GM19463 (cell line): ENCODE data around the gene SHANK3.
"Not testable (repeated sequence)": the region's sequence is repeated elsewhere in the genome, so short reads cannot be mapped to it uniquely, and the experiment has no call there.

Experiments
- ATAC-seq: cut with Tn5 transposase; IDR thresholded peaks from one replicate; pipeline ENCODE4 v1.9.1; 2021; ENCODE audit warnings: mild to moderate bottlenecking, moderate library complexity; ENCODE audit not compliant: unreplicated experiment

The SHANK3 gene

DNA sequence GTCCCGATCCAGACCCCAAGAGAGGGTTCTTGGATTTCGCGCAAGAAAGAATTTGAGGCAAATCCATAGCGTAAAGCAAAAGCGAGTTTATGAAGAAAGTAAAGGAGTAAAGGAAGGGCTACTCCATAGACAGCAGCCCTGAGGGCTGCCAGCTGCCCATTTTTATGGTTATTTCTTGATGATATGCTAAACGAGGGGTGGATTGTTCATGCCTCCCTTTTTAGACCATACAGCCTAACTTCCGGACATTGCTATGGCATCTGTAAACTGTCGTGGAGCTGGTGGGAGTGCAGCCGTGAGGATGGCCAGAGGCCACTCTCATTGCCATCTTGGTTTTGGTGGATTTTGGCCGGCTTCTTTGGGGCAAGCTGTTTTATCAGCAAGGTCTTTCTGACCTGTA, 19.4 kb upstream of the SHANK3 start:
- no peak for ATAC-seq

DNA sequence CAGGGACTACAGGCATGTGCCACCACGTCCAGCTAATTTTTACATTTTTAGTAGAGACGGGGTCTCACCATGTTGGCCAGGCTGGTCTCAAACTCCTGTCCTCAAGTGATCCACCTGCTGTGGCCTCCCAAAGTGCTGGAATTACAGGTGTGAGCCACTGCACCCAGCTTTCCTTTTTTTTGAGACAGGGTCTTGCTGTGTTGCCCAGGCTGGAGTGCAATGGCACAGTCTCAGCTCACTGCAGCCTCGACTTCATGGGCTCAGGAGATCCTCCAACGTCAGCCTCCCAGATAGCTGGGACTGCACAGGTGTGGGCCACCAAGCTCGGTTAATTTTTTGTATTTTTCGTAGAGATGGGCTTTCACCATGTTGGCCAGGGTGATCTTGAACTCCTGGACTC, 18.0 kb upstream of the SHANK3 start:
- not testable (repeated sequence) for ATAC-seq

DNA sequence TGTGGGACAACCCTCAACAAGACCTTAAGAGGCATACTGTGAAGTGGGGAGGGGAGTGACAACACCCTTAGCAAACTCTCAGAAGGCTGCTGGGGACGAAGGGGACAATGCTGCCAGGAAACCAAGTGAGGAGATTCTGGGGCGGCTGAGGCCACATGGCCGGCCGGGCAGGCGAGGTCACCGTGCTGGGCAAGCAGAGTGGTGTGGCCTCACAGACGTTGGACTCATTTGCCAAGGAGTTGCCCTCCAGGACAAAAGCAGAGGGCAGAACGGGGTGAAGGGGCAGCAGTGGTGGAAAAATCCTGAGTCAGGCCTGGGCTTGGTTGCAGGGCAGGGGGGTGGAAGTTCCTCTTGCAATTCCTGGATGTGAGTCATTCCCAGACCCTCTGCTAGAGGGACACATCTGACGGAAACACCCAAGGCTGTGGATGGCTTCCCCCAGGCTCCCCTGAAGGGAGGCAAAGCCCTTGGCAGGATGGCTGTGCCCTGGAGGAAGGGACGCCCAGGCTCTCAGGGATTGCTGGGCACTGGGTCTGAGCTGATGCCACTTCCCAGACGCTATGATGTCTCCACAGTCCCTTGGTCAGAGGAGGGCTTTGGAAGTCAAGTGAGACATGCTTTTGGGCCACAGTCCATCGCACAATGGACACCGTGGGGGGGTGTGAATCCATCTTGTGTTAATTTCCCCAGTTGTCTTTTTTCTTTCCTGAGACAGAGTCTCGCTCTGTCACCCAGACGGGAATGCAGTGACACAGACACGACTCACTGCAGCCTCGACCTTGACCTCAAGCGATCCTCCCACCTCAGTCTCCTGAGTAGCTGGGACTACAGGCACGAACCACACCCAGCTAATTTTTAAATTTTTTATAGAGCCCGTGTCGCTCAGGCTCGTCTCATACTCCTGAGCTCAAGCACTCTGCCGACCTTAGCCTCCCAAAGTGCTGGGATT, 16.2 kb upstream of the SHANK3 start:
- no peak for ATAC-seq

DNA sequence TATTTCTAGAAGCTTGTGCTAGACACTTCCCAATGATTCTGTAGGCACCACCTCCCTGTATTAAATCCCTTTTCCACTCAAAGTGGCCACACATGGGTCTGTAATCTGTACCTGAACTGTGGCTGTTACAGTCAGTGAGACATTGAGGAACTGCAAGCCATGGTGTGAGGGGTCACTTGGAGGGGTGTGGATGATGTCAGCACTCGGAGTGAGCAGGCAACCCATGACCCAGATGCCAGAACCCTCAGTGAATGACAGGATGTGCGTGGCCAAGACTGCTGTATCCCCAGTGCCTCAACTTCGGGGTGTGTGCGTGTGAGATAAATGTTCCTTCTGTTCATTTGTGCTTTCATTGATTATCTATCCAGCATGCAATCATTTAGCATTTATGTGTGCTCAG, 14.7 kb upstream of the SHANK3 start:
- no peak for ATAC-seq

DNA sequence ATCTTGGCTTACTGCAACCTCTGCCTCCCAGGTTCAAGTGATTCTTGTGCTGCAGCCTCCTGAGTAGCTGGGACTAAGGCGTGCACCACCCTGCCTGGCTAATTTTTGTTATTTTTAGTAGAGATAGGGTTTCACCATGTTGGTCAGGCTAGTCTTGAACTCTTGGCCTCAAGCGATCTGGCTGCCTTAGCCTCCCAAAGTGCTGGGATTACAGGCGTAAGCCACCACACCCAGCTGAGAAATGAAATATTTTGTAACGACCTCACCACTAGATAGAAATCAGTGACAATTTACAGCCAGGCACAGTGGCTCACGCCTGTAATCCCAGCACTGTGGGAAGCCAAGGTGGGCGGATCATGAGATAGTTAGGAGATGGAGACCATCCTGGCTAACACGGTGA, 12.9 kb upstream of the SHANK3 start:
- ATAC-seq = not testable (repeated sequence)

DNA sequence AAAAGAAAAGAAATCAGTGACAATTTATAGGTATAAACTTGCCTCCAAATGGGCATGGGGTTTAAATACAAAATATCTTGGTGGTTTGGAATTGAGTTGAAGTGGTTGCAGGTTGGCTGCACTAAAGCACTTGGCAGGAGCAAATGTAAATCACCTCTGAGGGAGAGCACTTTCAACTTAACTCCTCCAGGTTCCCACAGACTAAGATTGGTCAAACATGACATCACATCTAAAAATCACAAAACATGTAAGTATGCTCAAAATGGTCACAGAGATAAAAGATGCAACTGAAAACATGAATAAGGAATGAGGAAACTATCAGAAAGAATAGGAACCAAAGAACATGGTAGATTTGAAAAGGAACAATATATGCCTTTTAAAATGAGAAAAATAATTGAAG, 12.3 kb upstream of the SHANK3 start:
- no peak for ATAC-seq

DNA sequence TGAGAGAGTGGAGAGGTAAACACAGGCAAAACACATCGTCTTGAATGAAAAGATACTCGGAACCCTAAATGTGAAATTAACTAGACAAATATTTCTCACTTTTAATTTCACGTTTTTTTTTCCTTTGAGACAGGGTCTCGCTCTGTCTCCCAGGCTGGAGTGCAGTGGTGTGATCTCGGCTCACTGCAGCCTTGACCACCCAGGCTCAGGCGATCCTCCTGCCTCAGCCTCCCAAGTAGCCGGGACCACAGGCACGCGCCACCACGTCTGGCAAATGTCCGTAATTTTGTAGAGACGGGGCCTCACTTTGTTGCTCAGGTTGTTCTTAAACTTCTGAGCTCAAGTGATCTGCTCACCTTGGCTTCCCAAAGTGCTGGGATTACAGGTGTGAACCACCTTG, 7.4 kb upstream of the SHANK3 start:
- ATAC-seq = no peak

DNA sequence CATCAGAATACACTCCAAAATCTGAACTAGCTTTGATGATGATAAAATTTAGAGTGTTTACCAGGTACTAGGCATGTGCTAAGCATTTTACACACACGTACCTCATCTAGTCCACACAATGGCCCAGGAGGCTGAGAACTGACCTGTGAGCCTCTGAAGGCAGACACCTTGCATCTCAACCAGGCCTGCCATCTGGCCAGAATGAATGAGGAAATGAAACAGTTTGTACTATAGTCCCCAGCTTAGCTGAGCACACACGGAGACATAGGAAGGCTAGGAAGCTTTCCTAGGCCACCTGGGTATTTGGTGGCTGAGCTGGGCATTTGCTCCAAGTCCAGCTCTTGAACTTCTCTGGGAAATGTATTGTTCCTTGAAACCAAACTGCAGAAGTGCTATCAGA, 6.9 kb upstream of the SHANK3 start:
- no peak for ATAC-seq

DNA sequence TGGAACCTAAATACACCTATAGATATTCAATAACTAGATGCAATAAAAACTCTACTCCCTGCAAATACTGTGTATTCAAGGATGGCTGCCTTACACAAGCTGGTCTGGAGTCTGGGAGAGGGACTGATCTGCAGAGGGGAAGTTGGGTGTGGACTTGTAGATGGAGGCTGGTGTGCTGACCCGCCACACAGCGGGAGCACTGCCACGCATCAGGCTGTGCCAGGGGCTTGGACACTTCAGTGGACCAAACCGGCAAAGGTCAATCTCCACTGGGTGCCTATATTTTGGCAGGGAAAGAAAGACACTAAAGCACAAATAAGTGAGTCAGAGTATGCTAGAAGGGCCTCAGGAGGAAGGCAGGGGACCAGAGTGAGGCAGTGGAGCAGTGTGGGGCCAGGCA, 2.1 kb upstream of the SHANK3 start:
- ATAC-seq = no peak

DNA sequence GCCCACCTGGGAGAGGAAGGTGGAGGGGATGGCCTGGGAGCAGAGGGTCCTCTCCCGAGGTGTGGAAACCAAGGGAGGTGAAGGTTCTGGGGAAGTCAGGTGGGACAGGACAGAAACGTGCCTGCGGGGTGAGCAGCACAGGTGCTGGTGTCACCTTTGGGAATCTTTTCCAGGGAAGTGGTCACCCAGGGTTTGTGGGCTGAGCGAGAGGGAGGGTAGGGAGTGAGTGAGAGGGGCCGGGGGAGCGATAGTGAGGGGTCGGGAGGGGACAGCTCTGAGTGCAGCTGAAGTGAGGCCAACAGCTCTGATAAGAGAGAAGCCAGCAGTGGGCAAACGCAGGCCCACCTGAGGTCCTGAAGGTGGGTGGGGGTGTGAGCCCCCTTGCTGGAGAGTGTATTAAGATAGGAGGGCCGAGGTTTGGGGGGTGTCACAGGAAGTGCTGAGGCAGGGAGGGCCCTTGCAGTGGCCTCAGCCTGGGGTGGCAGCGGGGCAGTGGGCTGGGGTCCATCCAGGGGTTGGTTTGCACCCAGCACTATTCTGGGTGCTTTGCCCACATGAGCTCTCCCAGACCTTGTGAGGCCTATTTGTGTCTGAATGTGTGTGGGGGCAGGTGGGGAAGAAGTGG, 1.6 kb upstream of the SHANK3 start:
- no peak for ATAC-seq

DNA sequence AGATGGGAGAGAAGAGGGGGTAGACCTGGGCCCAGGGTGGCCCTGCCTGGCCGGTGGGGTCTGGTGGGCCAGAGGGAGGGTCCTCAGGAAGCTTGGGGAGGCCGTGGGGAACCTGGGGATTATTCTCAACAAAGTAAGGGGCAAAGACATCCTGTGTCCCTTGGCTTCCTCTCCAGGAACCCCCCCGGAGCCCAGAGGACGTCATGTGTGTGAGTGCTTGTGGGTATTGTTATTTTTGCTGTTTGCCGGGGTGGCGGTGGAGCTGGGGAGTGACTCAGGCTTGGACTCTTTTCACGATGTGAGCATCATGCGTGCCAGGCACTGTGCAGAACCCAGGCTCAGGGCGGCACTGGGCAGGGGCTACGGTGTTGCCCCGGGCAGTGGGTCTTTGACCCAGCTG, 982 bp upstream of the SHANK3 start:
- ATAC-seq = no peak

DNA sequence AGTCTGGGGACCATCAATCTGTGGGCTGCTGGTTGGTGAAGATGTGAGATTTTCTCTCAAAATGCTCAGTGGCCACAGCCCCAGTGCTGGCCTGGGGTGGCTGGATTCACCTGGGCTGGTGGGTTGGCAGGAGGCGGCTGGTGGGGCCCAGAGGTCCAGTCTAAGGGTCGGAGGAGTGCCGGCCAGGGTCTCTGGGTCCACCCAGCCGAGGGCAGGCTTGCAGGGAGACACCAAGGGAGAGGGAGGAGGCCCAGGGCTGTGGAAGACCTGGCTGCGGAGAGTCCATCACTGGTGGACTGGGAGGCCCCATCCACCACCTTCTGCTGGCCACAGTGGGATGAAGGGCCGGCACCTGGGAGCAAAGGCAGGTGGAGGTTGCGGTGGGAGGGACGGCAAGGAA, 582 bp upstream of the SHANK3 start:
- no peak for ATAC-seq

DNA sequence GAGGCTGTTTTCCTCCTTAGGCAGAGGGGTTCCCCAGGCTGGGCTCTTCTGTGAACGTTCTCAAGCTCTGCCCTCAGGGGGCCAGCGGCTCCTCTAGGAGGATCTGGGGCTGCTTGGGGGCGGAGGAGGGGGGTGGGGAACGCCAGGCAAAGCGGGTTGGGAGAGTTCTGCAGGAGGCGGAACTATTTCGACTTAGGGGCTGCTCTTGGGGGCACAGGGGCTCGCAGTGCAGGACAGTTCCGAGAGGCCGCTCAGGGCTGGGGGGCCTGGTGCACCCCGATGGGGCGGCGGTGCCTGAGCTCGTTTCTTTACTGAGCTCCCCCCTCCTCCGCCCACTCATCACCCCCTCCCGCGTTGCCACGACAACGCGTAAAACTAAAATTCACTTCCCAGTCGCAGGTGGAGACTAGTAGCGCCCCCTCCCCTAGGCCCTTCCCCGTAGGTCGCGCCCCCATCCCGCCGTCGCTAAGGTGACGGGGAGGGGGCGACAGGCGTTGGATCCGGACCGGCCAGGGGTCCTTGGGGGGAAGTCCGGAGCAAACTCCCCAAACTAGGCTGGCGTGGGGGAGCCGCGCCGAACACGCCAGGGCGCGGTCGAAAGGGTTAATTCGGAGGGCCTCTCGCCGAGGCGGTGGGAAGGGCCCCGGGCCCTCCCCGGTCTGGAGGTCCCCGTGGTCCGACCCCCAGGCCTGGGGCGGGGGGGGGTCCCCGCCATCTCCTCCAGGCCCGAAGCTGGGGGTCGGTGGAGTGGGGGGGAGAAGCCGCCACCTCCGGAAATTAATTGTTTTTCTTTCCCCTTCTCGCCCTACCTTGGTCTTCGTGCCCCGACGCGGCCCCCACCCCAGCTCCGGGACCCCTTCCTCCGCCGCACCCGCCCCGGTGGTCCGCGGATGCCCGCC, 857 bp downstream of the SHANK3 start:
- no peak for ATAC-seq

DNA sequence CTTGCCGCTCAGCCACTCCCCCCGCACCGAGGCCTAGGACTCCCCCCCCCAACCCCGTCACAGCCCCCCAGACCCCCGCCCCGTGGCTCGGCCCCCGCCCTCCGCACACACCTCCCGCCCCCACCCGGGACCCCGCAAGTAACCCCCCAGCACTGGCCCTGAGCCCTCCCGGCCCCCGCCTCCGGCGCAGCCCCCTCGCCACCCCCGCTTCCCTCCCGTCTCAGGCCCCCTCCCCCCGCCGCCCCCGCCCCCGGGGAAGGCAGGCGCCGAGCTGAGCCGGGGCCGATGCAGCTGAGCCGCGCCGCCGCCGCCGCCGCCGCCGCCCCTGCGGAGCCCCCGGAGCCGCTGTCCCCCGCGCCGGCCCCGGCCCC, 1.5 kb downstream of the SHANK3 start:
- no peak for ATAC-seq

DNA sequence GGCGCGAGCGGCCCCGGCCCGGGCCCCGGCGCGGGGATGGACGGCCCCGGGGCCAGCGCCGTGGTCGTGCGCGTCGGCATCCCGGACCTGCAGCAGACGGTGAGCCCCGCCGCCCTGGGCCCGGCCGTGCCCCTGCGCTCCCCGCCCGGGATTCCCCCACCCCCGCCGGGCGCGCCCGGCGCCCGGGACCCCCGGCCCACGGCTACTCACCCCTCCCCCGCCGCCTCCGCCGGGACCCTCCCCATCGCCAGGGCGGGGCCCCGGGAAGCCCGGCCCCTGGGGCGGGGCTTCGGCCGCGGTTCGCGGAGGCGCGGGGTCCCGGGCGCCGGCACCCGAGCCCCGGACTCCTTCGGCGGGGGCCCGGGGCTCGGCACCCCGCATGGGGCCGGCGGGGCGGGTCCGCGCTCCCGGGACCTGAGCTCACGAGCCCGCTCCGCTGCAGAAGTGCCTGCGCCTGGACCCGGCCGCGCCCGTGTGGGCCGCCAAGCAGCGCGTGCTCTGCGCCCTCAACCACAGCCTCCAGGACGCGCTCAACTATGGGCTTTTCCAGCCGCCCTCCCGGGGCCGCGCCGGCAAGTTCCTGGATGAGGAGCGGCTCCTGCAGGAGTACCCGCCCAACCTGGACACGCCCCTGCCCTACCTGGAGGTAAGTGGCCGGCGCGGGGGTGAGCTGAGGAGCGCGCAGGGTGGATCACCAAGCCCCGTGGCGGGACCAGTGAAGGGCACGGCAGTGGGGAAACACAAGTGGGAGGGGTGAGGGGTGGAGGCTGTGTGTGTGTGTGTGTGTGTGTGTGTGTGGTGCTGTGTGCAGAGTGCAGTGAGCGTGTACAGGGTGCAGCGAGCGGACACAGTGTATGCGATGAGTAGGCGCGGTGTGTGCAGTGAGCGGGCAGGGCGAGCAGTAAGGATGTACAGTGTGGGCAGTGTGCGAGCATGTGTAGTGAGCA, 2.3 kb downstream of the SHANK3 start:
- ATAC-seq = no peak

DNA sequence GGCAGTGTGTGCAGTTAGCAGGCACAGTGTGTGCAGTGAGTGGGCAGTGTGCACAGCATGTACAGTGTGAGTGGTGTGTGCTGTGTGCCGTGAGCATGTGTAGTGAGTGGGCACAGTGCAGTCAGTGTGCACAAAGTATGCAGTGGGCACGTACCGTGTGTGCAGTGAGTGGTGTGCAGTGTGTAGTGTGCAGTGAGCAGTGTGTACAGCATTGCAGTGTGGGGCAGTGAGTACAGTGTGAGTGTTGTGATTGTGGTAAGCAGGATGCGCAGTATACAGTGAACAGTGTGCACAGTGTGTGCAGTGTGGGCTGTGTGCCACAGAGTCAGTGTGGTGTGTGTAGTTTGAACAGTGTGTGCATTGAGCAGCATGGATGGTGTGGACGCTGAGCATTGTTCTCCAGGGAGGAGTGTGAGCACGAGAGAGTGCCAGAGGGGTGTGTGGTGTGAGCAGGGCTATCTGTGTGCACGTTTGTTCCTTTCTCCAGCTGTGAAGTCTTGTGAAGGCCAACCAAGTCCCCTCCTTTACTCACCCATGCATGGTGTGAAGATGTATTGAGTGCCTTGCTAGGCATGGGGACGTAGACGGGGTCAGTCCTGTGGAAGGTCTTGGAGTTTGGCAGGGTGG, 3.0 kb downstream of the SHANK3 start:
- no peak for ATAC-seq

DNA sequence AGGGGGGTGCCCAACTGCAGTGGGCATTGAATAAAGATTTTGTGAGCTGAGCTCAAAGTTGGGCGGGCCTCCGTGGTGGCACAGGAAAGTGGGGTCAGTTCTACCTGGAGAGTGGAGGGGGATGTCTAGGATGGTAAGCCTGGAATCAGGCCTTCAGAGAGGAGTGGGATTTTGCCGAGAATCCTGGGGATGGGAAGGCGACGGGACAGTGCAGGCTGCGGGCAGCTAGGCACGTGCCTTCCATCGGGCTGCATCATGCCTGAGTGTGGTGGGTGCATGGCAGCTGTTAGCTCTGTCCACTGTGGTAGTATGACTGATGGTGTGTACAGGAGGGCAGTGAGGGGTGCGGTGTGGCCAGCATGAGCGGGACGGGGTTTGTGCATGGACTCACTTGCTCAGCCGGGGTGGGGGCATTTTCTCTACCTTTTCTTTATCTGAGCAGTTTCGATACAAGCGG, 3.6 kb downstream of the SHANK3 start:
- no peak for ATAC-seq

DNA sequence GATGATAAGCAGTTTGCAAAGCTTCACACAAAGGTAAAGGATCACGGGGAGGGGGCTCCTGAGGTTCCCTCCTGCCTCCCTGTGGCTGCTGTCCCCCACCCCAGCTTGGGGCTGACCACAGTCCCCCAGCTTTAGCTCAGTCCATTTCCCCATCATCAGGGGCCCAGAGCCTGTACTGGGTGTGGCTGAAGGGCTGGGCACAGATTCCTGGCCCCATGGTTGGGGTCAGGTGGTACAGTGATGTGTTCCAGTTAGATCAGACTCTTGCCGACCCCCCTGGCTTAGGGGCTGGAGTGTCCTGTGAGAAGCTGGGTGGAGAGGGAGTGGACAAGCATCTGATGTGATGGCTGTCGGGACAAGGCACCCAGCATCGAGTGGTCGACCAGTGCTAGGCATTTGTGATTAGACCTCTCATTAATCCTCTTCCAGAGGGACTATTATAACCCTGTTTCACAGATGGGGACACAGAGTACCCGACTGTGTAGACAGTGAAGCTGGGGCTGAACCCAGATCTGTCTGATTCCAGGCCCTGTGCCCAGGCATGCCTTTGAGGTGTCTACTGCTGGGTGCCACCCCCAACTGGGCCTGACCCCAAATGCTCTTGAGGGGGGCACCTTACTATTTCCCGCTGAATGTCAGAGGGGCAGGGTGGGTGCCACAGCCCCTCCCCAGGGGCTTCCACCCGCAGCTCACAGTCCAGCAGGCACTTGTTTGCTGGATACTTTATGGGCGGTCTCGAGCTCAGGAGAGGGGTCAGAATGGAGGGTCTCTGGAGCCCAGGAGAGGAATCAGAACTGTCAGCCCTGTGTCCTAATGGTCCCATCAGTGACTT, 4.3 kb downstream of the SHANK3 start:
- ATAC-seq = no peak
